Stomach (tissue), 9 donors: Measurements from ENCODE around the gene SHANK2. TPM values are rescaled to one million over a fixed set of nuclear protein-coding genes. Genes with fewer than 3 reads are reported as not detected.

Source experiments
- DNase-seq, 2 donors: peaks; one replicate each; pipeline versions ENCODE4 v3.0.0 to v3.0.0-alpha.2; 2013 to 2019
- H3K27ac ChIP-seq, 5 donors: fragments of 200-600 bp in 4 of 5; sonication (generic) in 4 of 5; one replicate each; pipeline ENCODE4 v1.5.1; 2013 to 2019; ENCODE audit warnings: mild to moderate bottlenecking in 1 of 5, moderate library complexity in 1 of 5
- H3K27me3 ChIP-seq, 3 donors: fragments of 200-600 bp; sonication (generic); one replicate each; pipeline ENCODE4 v1.5.1; 2017 to 2019; ENCODE audit warnings: mixed run types in 1 of 3
- H3K36me3 ChIP-seq, 4 donors: fragments of 200-600 bp; sonication (generic); 1 replicate in 3 of 4; 2 replicates in 1 of 4; pipeline ENCODE4 v1.5.1; 2016 to 2019
- H3K4me1 ChIP-seq, 4 donors: fragments of 200-600 bp; sonication (generic); one replicate each; pipeline ENCODE4 v1.5.1; 2016 to 2019
- H3K4me3 ChIP-seq, 4 donors: fragments of 200-600 bp; sonication (generic) in 3 of 4; one replicate each; pipeline ENCODE4 v1.5.1; 2016 to 2019; ENCODE audit warnings: mild to moderate bottlenecking in 1 of 4
- H3K9me3 ChIP-seq, 4 donors: fragments of 200-600 bp; sonication (generic); one replicate each; pipeline ENCODE4 v1.5.1; 2016 to 2019
- CTCF ChIP-seq, 7 experiments: fragments of 450-650 bp in 4 of 7; fragments of 200-600 bp in 3 of 7; sonication (generic) in 3 of 7; IDR thresholded peaks; one replicate each; pipeline ENCODE4 v1.5.1; 2016 to 2019; ENCODE audit warnings: antibody characterized with exemption in 7 of 7, control low read depth in 2 of 7, mild to moderate bottlenecking in 1 of 7
- EP300 ChIP-seq: sonication (generic); formaldehyde crosslinking; IDR thresholded peaks from one replicate; pipeline ENCODE4 v1.6.1; 2017; ENCODE audit warnings: antibody characterized with exemption
- POLR2A ChIP-seq, 4 donors: fragments of 450-650 bp; IDR thresholded peaks; one replicate each; pipeline ENCODE4 v1.6.1; 2016; ENCODE audit warnings: antibody characterized with exemption in 4 of 4, control low read depth in 2 of 4, mild to moderate bottlenecking in 1 of 4, moderate library complexity in 1 of 4
- POLR2AphosphoS5 ChIP-seq, 3 donors: sonication (generic); formaldehyde crosslinking; IDR thresholded peaks; one replicate each; pipeline ENCODE4 v1.6.1; 2016; ENCODE audit warnings: antibody characterized with exemption in 3 of 3
- WGBS, 5 donors: extraction: QIAGEN DNeasy Blood & Tissue Kit in 3 of 5; methylation state at CpG; one replicate each; pipeline versions ENCODE4 v1.1.5 to v1.1.7; 2013 to 2018; 5-methylcytosine and 5-hydroxymethylcytosine counted together
- intact Hi-C: fragments of 100-400 bp; cut with DNase I; formaldehyde crosslinking; loops from one replicate; pipeline ENCODE4 v1.15.1; 2023; ENCODE audit warnings: low total_unique reads
- polyA plus RNA-seq, 3 donors: library from polyadenylated mRNA; stranded (reverse); fragments of 200-250 nt; gene quantifications; one replicate each; pipeline ENCODE4 v1.2.3, GENCODE V29; 2013
- total RNA-seq, 5 donors: library from RNA; depleted of rRNA; stranded (reverse); fragments of >200 nt; gene quantifications; one replicate each; pipeline versions ENCODE4 v1.1.0 to v1.2.3, GENCODE V29; 2014 to 2016
- donor health status: healthy with polysubstance abuse.
- donor health status: Bipolar disorder and iron deficiency.
- donor health status: healthy.

Gene SHANK2
- total and polyA plus RNA-seq, 8 donors, result 1.6 to 126 (median 47.1) TPM

DNA sequence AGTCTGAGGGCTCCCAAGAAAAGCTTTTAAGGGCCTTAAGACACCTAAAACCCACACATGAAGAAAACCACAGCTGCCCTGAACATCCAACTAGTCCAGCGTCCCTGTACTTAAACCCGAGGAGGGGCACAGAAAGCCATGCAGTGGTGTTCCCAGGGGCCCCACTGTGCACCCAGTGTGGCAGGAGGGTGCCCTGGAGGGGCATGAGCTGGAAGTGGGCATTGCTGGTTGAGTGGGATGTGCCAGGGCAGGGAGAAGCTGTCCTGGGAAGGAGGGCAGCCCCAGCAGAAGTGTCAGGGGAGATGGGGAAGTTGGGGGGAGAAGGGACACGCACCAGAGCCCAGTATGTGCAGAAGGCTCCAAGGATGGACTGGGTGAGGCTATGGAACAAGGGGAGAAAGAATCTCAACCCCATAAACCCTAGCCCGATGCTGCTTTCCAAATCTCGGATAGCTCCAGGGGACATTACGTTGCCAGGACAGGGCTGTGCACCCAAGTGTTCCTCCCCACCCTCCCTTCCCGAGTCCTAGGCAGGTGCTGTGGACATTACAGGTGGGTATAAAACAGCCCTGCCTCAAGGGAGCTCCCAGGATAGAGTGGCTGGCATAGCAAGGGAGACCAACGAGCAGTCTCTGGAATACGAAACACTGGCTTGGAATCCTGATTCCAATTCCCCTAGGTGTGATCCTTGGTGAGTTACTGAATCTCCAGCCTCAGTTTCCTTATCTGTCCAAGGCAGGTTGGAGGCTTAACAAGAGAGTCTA is 44.2 kb downstream of the SHANK2 start:
- Histone ChIP-seq H3K4me1 (peaks cover 0 to 21% (median 12%) of the 10 kb centered on the region in 4 donors), H3K27me3 (no peaks in the 10 kb centered on the region), H3K9me3 (no peaks in the 10 kb centered on the region), H3K4me3 (no peak overlapping the region), H3K27ac (no peak overlapping the region), H3K36me3 (peaks cover 0 to 3% (median 0%) of the 10 kb centered on the region in 4 donors)
- TF ChIP-seq POLR2AphosphoS5 (IDR thresholded peaks at IDR 0.05) (no peak), CTCF (IDR thresholded peaks at IDR 0.05) (no peak), POLR2A (IDR thresholded peaks at IDR 0.05) (no peak), EP300 (no peak)
- 84 to 91% (median 89%) methylated on average over 9 of the region's 9 CpGs for WGBS, 5 donors
- intact Hi-C loops, result no loop called here
- no peak for DNase-seq

GRCh38 chr11:71207563-71207962 is 44.8 kb downstream of the SHANK2 start:
- H3K36me3 ChIP-seq, result peaks cover 0 to 3% (median 0%) of the 10 kb centered on the region in 4 donors
- 74 to 85% (median 82%) methylated on average over 7 of the region's 7 CpGs for WGBS, 5 donors
- no peak overlapping the region for H3K27ac ChIP-seq
- H3K27me3 ChIP-seq, result no peaks in the 10 kb centered on the region
- no peak for TF ChIP-seq POLR2AphosphoS5 (IDR thresholded peaks at IDR 0.05)
- no peak for TF ChIP-seq POLR2A (IDR thresholded peaks at IDR 0.05)
- no peak for TF ChIP-seq EP300
- no peak for TF ChIP-seq CTCF (IDR thresholded peaks at IDR 0.05)
- H3K4me1 ChIP-seq, result peaks cover 0 to 14% (median 9%) of the 10 kb centered on the region in 4 donors
- no peaks in the 10 kb centered on the region for H3K9me3 ChIP-seq
- intact Hi-C loops, result no loop called here
- no peak overlapping the region for H3K4me3 ChIP-seq
- no peak for DNase-seq

DNA sequence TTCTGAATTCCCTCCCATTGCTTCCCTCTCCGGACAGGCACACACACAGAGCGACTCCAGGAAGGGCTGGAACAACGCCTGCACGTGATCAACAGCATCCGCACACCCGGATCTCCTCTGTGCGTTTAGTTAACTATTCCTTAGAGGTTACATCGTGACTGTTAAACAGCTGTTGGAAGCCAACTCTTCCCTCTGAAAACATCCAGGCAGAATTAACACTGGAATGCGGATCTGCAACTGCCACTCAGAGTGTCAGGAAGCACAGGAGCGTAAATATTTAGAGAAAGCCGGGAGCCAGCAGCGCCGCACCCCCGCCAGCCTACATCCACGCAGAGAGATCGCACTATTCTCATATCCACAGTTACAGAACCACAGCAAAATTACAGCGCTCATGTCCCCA is 46.2 kb downstream of the SHANK2 start:
- WGBS, 5 donors, result 8 to 24% (median 13%) methylated on average over 15 to 17 of the region's 17 CpGs
- H3K9me3 ChIP-seq, result no peaks in the 10 kb centered on the region
- H3K27ac ChIP-seq, result peak overlapping the region in 2 of 5 donors; percentile 8 to 35
- H3K36me3 ChIP-seq, result peaks cover 0 to 3% (median 0%) of the 10 kb centered on the region in 4 donors
- peaks cover 0 to 14% (median 9%) of the 10 kb centered on the region in 4 donors for H3K4me1 ChIP-seq
- DNase-seq, result peak; percentile 54 to 82
- no peak for TF ChIP-seq POLR2A (IDR thresholded peaks at IDR 0.05)
- TF ChIP-seq CTCF (IDR thresholded peaks at IDR 0.05), result no peak
- no peak for TF ChIP-seq POLR2AphosphoS5 (IDR thresholded peaks at IDR 0.05)
- no peak for TF ChIP-seq EP300
- intact Hi-C loops, result no loop called here
- H3K27me3 ChIP-seq, result no peaks in the 10 kb centered on the region
- no peak overlapping the region for H3K4me3 ChIP-seq

- DNase-seq, result no peak
- Histone ChIP-seq H3K4me3 (no peak overlapping the region), H3K27ac (no peak overlapping the region), H3K36me3 (peaks cover 0 to 3% (median 0%) of the 10 kb centered on the region in 4 donors), H3K4me1 (peaks cover 0 to 14% (median 9%) of the 10 kb centered on the region in 4 donors), H3K27me3 (no peaks in the 10 kb centered on the region), H3K9me3 (no peaks in the 10 kb centered on the region)
- TF ChIP-seq CTCF (IDR thresholded peaks at IDR 0.05) (no peak), POLR2A (IDR thresholded peaks at IDR 0.05) (no peak), EP300 (no peak), POLR2AphosphoS5 (IDR thresholded peaks at IDR 0.05) (no peak)
- WGBS, 5 donors, result 89 to 92% (median 91%) methylated on average over 14 to 18 of the region's 18 CpGs
- intact Hi-C loops, result no loop called here
Observed at GRCh38 chr11:71204748-71205664, 47.4 kb downstream of the SHANK2 start.
